Neuronal stem cell (in vitro differentiated cells): Measurements from ENCODE around the gene RPS16. TPM values are rescaled to one million over a fixed set of nuclear protein-coding genes. Genes with fewer than 3 reads are reported as not detected.
A peak's percentile ranks its signal among the peaks of the same experiment; 100 is the strongest.

Experiments used
- DNase-seq: peaks from one replicate; pipeline ENCODE4 v3.0.0-alpha.2; 2013; ENCODE audit warnings: low spot score
- H2AFZ ChIP-seq: one replicate; pipeline ENCODE4 v1.6.1; 2013; ENCODE audit warnings: mild to moderate bottlenecking, low read length, inconsistent platforms
- H2AK5ac ChIP-seq: 2 replicates; pipeline ENCODE4 v1.6.1; 2013; ENCODE audit warnings: low read depth, mild to moderate bottlenecking, inconsistent platforms, low read length, moderate library complexity, mixed read lengths
- H2BK120ac ChIP-seq: 2 replicates; pipeline ENCODE4 v1.6.1; 2013; ENCODE audit warnings: low read depth, mild to moderate bottlenecking, inconsistent platforms, low read length, moderate library complexity, mixed read lengths
- H2BK12ac ChIP-seq: one replicate; pipeline ENCODE4 v1.6.1; 2013; ENCODE audit warnings: low read length, inconsistent platforms
- H2BK15ac ChIP-seq: 2 replicates; pipeline ENCODE4 v1.6.1; 2013; ENCODE audit warnings: mild to moderate bottlenecking, low read length, inconsistent platforms, mixed read lengths
- H2BK5ac ChIP-seq: one replicate; pipeline ENCODE4 v1.6.1; 2013; ENCODE audit warnings: inconsistent platforms, mild to moderate bottlenecking, low read length, moderate library complexity
- H3K14ac ChIP-seq: one replicate; pipeline ENCODE4 v1.6.1; 2013; ENCODE audit warnings: low read length, inconsistent platforms
- H3K18ac ChIP-seq: 2 replicates; pipeline ENCODE4 v1.6.1; 2013; ENCODE audit warnings: low read length, inconsistent platforms
- H3K23ac ChIP-seq: 2 replicates; pipeline ENCODE4 v1.6.1; 2013; ENCODE audit warnings: low read depth, mild to moderate bottlenecking, mixed read lengths, low read length, inconsistent platforms; ENCODE audit not compliant: poor library complexity
- H3K27ac ChIP-seq: replicated peaks from 3 replicates; pipeline ENCODE4 v1.5.1; 2013; ENCODE audit warnings: low read length, inconsistent platforms
- H3K27me3 ChIP-seq, 3 experiments: 2 replicates each; pipeline ENCODE4 v1.6.1; 2013; ENCODE audit warnings: low read length in 3 of 3, mild to moderate bottlenecking in 2 of 3, inconsistent platforms in 1 of 3, low read depth in 1 of 3, mixed read lengths in 1 of 3, moderate library complexity in 1 of 3; ENCODE audit not compliant: control insufficient read depth in 3 of 3, insufficient read depth in 3 of 3
- H3K36me3 ChIP-seq, 2 donors: replicated peaks in 1 of 2; 2 replicates each; pipeline ENCODE4 v1.6.1; 2013; ENCODE audit warnings: low read length in 2 of 2; ENCODE audit not compliant: control insufficient read depth in 2 of 2, insufficient read depth in 2 of 2
- H3K4ac ChIP-seq: 2 replicates; pipeline ENCODE4 v1.6.1; 2013; ENCODE audit warnings: inconsistent platforms, mild to moderate bottlenecking, low read length, moderate library complexity
- H3K4me1 ChIP-seq, 2 donors: 1 replicate in 1 of 2; 2 replicates in 1 of 2; pipeline ENCODE4 v1.6.1; 2013; ENCODE audit warnings: low read length in 2 of 2, low read depth in 1 of 2; ENCODE audit not compliant: control insufficient read depth in 2 of 2, insufficient read depth in 1 of 2
- H3K4me2 ChIP-seq: one replicate; pipeline ENCODE4 v1.6.1; 2013; ENCODE audit warnings: mild to moderate bottlenecking, low read length, inconsistent platforms; ENCODE audit not compliant: insufficient read depth, poor library complexity, severe bottlenecking
- H3K4me3 ChIP-seq, 2 donors: 2 replicates each; pipeline ENCODE4 v1.5.1; 2013; ENCODE audit warnings: low read length in 2 of 2, mild to moderate bottlenecking in 2 of 2, inconsistent platforms in 1 of 2, moderate library complexity in 1 of 2
- H3K79me1 ChIP-seq: one replicate; pipeline ENCODE4 v1.6.1; 2013; ENCODE audit warnings: low read depth, mild to moderate bottlenecking, inconsistent platforms, low read length, moderate library complexity
- H3K9ac ChIP-seq: one replicate; pipeline ENCODE4 v1.6.1; 2013; ENCODE audit warnings: mild to moderate bottlenecking, low read depth, low read length, inconsistent platforms; ENCODE audit not compliant: poor library complexity
- H3K9me3 ChIP-seq, 2 donors: replicated peaks in 1 of 2; 2 replicates each; pipeline versions ENCODE3 to v1.6.1; 2013; ENCODE audit warnings: low read length in 2 of 2, mild to moderate bottlenecking in 2 of 2, inconsistent platforms in 1 of 2, low read depth in 1 of 2, mixed read lengths in 1 of 2, moderate library complexity in 1 of 2; ENCODE audit not compliant: control insufficient read depth in 2 of 2, insufficient read depth in 1 of 2
- H4K8ac ChIP-seq: one replicate; pipeline ENCODE4 v1.6.1; 2013; ENCODE audit warnings: low read depth, mild to moderate bottlenecking, inconsistent platforms, low read length, moderate library complexity
- H4K91ac ChIP-seq: one replicate; pipeline ENCODE4 v1.6.1; 2013; ENCODE audit warnings: low read length, low read depth, mild to moderate bottlenecking, inconsistent platforms; ENCODE audit not compliant: poor library complexity
- WGBS, 2 donors: extraction: QIAGEN DNeasy Blood & Tissue Kit; methylation state at CpG; one replicate each; pipeline ENCODE4 v1.1.7; 2013; ENCODE audit warnings: missing lambda C conversion rate in 2 of 2, mixed read lengths in 1 of 2; ENCODE audit not compliant: insufficient read length in 2 of 2, insufficient replicate concordance in 1 of 2; ENCODE audit errors: extremely low coverage in 2 of 2; 5-methylcytosine and 5-hydroxymethylcytosine counted together
- polyA plus RNA-seq, 2 experiments: library from polyadenylated mRNA; stranded (reverse); fragments of 200-250 nt; gene quantifications; one replicate each; pipeline ENCODE4 v1.2.3, GENCODE V29; 2013

RPS16 gene
- polyA plus RNA-seq (2013, experiment 1 of 2): 4,379 TPM
- 4,439 TPM for polyA plus RNA-seq (2013, experiment 2 of 2)

DNA sequence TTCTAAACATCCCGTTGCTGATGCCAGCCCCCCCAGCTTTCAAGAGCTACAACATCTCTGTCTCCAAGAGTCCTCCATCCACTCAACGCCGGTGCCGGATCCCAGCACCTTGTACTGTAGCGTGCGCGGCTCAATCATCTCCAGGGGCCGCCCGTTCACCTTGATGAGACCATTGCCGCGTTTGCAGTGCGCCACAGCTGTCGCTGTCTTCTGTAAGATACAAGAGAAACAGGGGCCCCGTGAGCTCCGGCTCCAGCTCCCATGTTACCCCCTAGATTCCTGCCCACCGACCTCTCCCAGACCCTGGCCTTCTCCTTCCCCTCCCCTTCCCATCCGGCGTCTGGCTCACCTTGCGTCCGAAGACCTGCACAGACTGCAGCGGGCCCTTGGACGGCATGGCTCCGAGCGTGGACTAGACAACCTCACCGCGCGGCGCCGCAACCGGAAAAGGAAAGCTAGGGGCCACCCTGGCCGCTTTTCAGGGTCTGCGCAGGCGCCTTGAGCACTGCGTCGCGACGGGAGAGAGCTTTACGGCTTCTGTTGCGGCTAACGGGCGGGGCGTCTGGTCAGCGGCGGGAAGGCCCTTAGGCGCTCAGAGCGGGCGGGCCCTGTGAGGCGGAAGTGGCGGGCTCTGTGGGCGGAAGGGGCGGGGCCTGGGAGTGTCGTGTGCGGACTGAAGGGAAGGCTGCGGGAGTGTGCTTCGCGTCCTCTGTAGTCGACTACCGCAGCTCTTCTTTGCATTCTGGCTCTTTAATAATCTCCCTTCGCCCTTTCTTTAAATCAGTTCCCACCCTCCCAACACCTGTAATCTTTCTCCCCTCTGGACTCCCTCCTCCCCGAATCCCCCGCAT, at the start of gene RPS16:
Gene RPS16, minus strand, starts transcription at position 451 of the 851 bp plus-strand sequence. Its CDS starts 54 bp downstream, at position 397.
- Histone ChIP-seq H3K36me3 (peaks cover 29 to 31% of the 10 kb centered on the region in 2 donors), H3K27ac (peak within 1 kb of the TSS; percentile 70), H3K9ac (peak within 1 kb of the TSS; percentile 99), H3K79me1 (peaks cover 11% of the 10 kb centered on the region), H3K4me2 (peak within 1 kb of the TSS; percentile 75), H3K14ac (peak within 1 kb of the TSS; percentile 85), H3K4ac (peak within 1 kb of the TSS; percentile 91), H3K4me1 (peaks cover 3 to 9% of the 10 kb centered on the region in 2 donors), H2BK12ac (peak within 1 kb of the TSS; percentile 14), H4K8ac (no peak within 1 kb of the TSS), H2AK5ac (peak within 1 kb of the TSS; percentile 49), H2BK120ac (no peak within 1 kb of the TSS), H2BK5ac (no peak within 1 kb of the TSS), H3K23ac (peak within 1 kb of the TSS; percentile 100), H3K18ac (peak within 1 kb of the TSS; percentile 97), H2AFZ (peak within 1 kb of the TSS; percentile 51), H4K91ac (peak within 1 kb of the TSS; percentile 64), H2BK15ac (no peak within 1 kb of the TSS), H3K9me3 (no peaks in the 10 kb centered on the region), H3K4me3 (peak within 1 kb of the TSS; percentile 68 to 97), H3K27me3 (no peaks in the 10 kb centered on the region)
- no CpG with 5 or more reads among the region's 61 CpGs for WGBS, 2 donors
- peak; percentile 94 for DNase-seq

DNA sequence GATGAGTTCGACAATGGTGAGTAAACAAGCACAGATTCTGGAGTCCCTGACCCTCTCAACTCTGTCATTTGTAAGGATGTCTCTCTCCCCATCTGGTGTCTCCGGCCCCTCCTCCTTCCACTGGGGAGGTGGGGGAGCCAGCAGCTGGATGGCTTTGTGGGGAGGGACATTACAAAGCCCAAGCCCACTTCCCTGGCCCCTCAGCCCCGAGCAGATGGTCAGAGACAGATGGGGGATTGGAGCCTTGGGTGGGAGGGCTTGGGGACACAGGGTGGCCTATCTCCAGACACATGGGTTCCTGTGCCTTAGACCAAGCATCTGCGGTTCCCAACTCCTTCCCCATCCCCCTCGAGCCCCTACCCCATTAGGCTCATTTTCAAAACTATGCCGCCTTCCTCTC, 47.4 kb upstream of the RPS16 start:
- no CpG with 5 or more reads among the region's 6 CpGs for WGBS, 2 donors
- Histone ChIP-seq H3K4me3 (no peak overlapping the region), H3K27ac (no peak overlapping the region), H3K23ac (no peak overlapping the region), H2BK15ac (no peak overlapping the region), H2BK5ac (no peak overlapping the region), H3K14ac (no peak overlapping the region), H3K27me3 (no peaks in the 10 kb centered on the region), H3K4me1 (peaks cover 10 to 12% of the 10 kb centered on the region in 2 donors), H4K8ac (no peak overlapping the region), H3K36me3 (peaks cover 23 to 51% of the 10 kb centered on the region in 2 donors), H3K4me2 (no peak overlapping the region), H3K9me3 (no peaks in the 10 kb centered on the region), H3K4ac (no peak overlapping the region), H3K18ac (no peak overlapping the region), H3K9ac (no peak overlapping the region), H2BK12ac (no peak overlapping the region), H2AK5ac (no peak overlapping the region), H2AFZ (no peak overlapping the region), H4K91ac (no peak overlapping the region), H2BK120ac (no peak overlapping the region), H3K79me1 (peaks cover 17% of the 10 kb centered on the region)
- DNase-seq: no peak

- Histone ChIP-seq H2BK5ac (no peak overlapping the region), H3K9me3 (no peaks in the 10 kb centered on the region), H4K8ac (no peak overlapping the region), H3K27me3 (no peaks in the 10 kb centered on the region), H3K4me2 (peak overlapping the region; percentile 75), H3K36me3 (peaks cover 18 to 43% of the 10 kb centered on the region in 2 donors), H3K14ac (no peak overlapping the region), H2BK15ac (no peak overlapping the region), H3K23ac (peak overlapping the region; percentile 65), H3K4ac (no peak overlapping the region), H3K9ac (no peak overlapping the region), H2AFZ (no peak overlapping the region), H2AK5ac (no peak overlapping the region), H3K18ac (no peak overlapping the region), H4K91ac (no peak overlapping the region), H2BK12ac (no peak overlapping the region), H3K79me1 (peaks cover 13% of the 10 kb centered on the region), H3K4me3 (peak overlapping the region; percentile 97 to 100), H3K27ac (no peak overlapping the region), H2BK120ac (no peak overlapping the region), H3K4me1 (peaks cover 10 to 12% of the 10 kb centered on the region in 2 donors)
- DNase-seq: no peak
- WGBS, 2 donors: no CpG with 5 or more reads among the region's 11 CpGs
Measured at GRCh38 chr19:39481676-39482075, 45.9 kb upstream of the RPS16 start.

DNA sequence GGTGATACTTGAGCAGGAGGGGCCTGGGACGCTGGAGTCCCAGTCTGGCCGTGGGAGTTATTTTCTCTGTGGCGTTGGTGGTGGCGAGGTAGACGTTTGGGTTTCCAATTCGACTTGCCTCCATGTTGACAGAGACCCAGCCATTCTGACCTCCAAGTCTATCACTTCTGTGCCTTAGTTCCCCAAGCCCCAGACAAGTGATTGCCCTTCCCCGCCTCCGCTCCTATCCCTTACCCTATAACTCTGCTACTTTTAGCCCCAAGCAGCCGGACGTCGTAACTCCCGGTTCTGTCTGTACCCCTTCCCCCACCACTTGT, 45.4 kb upstream of the RPS16 start:
- H3K4ac ChIP-seq: peak overlapping the region; percentile 90
- peaks cover 13% of the 10 kb centered on the region for H3K79me1 ChIP-seq
- H4K8ac ChIP-seq: no peak overlapping the region
- H3K9me3 ChIP-seq: no peaks in the 10 kb centered on the region
- H2BK120ac ChIP-seq: no peak overlapping the region
- peak overlapping the region; percentile 58 for H3K23ac ChIP-seq
- peak overlapping the region; percentile 90 for H2AK5ac ChIP-seq
- peaks cover 19 to 43% of the 10 kb centered on the region in 2 donors for H3K36me3 ChIP-seq
- H2BK15ac ChIP-seq: peak overlapping the region; percentile 75
- H3K27ac ChIP-seq: no peak overlapping the region
- no peak for DNase-seq
- H3K4me2 ChIP-seq: peak overlapping the region; percentile 75
- H2BK5ac ChIP-seq: peak overlapping the region; percentile 87
- peak overlapping the region; percentile 96 for H3K9ac ChIP-seq
- peak overlapping the region; percentile 94 for H3K14ac ChIP-seq
- H3K4me3 ChIP-seq: peak overlapping the region; percentile 97 to 100
- peak overlapping the region; percentile 96 for H2AFZ ChIP-seq
- H4K91ac ChIP-seq: peak overlapping the region; percentile 43
- no CpG with 5 or more reads among the region's 12 CpGs for WGBS, 2 donors
- H3K18ac ChIP-seq: peak overlapping the region; percentile 95
- H2BK12ac ChIP-seq: no peak overlapping the region
- peaks cover 10 to 12% of the 10 kb centered on the region in 2 donors for H3K4me1 ChIP-seq
- H3K27me3 ChIP-seq: no peaks in the 10 kb centered on the region
